B cell (primary cell): ENCODE measurements around the gene SAPCD2. TPM values are rescaled to one million over a fixed set of nuclear protein-coding genes. Genes with fewer than 3 reads are reported as not detected.

Source experiments
- ATAC-seq: fragments of 200-7000 bp; cut with Tn5 transposase; one replicate; pipeline ENCODE4 v1.10.0; 2021; ENCODE audit warnings: low read depth, mild to moderate bottlenecking, moderate number of reproducible peaks, moderate library complexity
- CTCF ChIA-PET: fragments of 350-600 bp; sonication (Branson Sonifier 250); formaldehyde crosslinking; loops from one replicate; lab custom pipeline; 2021; ENCODE audit warnings: antibody characterized with exemption, inconsistent platforms; lab: Charles Lee
- POLR2A ChIA-PET: fragments of 350-600 bp; sonication (Branson Sonifier 250); formaldehyde crosslinking; loops from one replicate; lab custom pipeline; 2021; ENCODE audit warnings: antibody characterized with exemption; lab: Charles Lee
- DNase-seq: peaks from one replicate; pipeline ENCODE4 v3.0.0; 2013
- H2AFZ ChIP-seq: 2 replicates; pipeline ENCODE4 v1.6.1; 2012; ENCODE audit warnings: mild to moderate bottlenecking, low read depth, low read length; ENCODE audit not compliant: insufficient read depth, poor library complexity, severe bottlenecking
- H3K27ac ChIP-seq, 2 donors: 1 replicate in 1 of 2; 2 replicates in 1 of 2; pipeline ENCODE4 v1.5.1; 2012 to 2013; ENCODE audit warnings: low read length in 2 of 2, mild to moderate bottlenecking in 2 of 2, moderate library complexity in 1 of 2
- H3K27me3 ChIP-seq, 4 experiments: fragments of 200-600 bp in 1 of 4; sonication (generic) in 1 of 4; replicated peaks in 1 of 4; 1 replicate in 2 of 4; 2 replicates in 2 of 4; pipeline versions ENCODE4 v1.6.1 to v1.7.0; 2013 to 2016; ENCODE audit warnings: low read length in 3 of 4, mild to moderate bottlenecking in 2 of 4, mixed read lengths in 1 of 4, moderate library complexity in 1 of 4; ENCODE audit not compliant: insufficient read depth in 4 of 4, control insufficient read depth in 3 of 4; ENCODE audit errors: control extremely low read depth in 1 of 4
- H3K36me3 ChIP-seq, 2 experiments: replicated peaks in 1 of 2; 1 replicate in 1 of 2; 2 replicates in 1 of 2; pipeline versions ENCODE4 v1.6.1 to v1.7.1; 2013; ENCODE audit warnings: low read length in 1 of 2; ENCODE audit not compliant: insufficient read depth in 2 of 2, control insufficient read depth in 1 of 2; ENCODE audit errors: control extremely low read depth in 1 of 2, extremely low read depth in 1 of 2
- H3K4me1 ChIP-seq, 2 donors: fragments of 200-600 bp in 1 of 2; sonication (generic) in 1 of 2; 1 replicate in 1 of 2; 2 replicates in 1 of 2; pipeline versions ENCODE4 v1.5.1 to v1.6.1; 2013 to 2017; ENCODE audit warnings: low read length in 2 of 2; ENCODE audit not compliant: control insufficient read depth in 2 of 2, insufficient read depth in 2 of 2
- H3K4me2 ChIP-seq: replicated peaks from 2 replicates; pipeline ENCODE3; 2012; ENCODE audit warnings: mild to moderate bottlenecking, low read depth, low read length; ENCODE audit not compliant: poor library complexity, severe bottlenecking
- H3K4me3 ChIP-seq, 5 experiments: fragments of 200-600 bp in 1 of 5; sonication (generic) in 1 of 5; 1 replicate in 3 of 5; 2 replicates in 2 of 5; pipeline versions ENCODE4 v1.5.1 to v1.7.0; 2011 to 2016; ENCODE audit warnings: low read length in 4 of 5, mild to moderate bottlenecking in 4 of 5, low read depth in 2 of 5, control low read depth in 1 of 5, moderate library complexity in 1 of 5; ENCODE audit not compliant: insufficient read depth in 1 of 5; ENCODE audit errors: control extremely low read depth in 1 of 5, extremely low read depth in 1 of 5
- H3K79me2 ChIP-seq: fragments of 200-600 bp; sonication (generic); one replicate; pipeline ENCODE4 v1.6.0; 2016; ENCODE audit warnings: low read length; ENCODE audit not compliant: control insufficient read depth, insufficient read depth
- H3K9ac ChIP-seq: fragments of 200-600 bp; sonication (generic); 2 replicates; pipeline ENCODE4 v1.6.1; 2017; ENCODE audit warnings: mild to moderate bottlenecking, low read length, moderate library complexity
- H3K9me3 ChIP-seq, 3 donors: one replicate each; pipeline versions ENCODE4 v1.6.1 to v1.7.1; 2013; ENCODE audit warnings: low read length in 2 of 3; ENCODE audit not compliant: control insufficient read depth in 2 of 3, insufficient read depth in 1 of 3; ENCODE audit errors: control extremely low read depth in 1 of 3
- H4K20me1 ChIP-seq: 2 replicates; pipeline ENCODE4 v1.6.0; 2012; ENCODE audit warnings: mild to moderate bottlenecking, low read length; ENCODE audit not compliant: insufficient read depth, control insufficient read depth, poor library complexity, severe bottlenecking
- H3K27ac Mint-ChIP-seq: one replicate; pipeline ENCODE4 v1.8.0; 2021; ENCODE audit warnings: mixed read lengths
- H3K27me3 Mint-ChIP-seq: one replicate; pipeline ENCODE4 v1.8.0; 2021; ENCODE audit warnings: mixed read lengths
- H3K4me1 Mint-ChIP-seq: one replicate; pipeline ENCODE4 v1.8.0; 2021; ENCODE audit warnings: mixed read lengths
- H3K4me3 Mint-ChIP-seq: one replicate; pipeline ENCODE4 v1.8.0; 2021; ENCODE audit warnings: mixed read lengths
- H3K9me3 Mint-ChIP-seq: one replicate; pipeline ENCODE4 v1.8.0; 2022; ENCODE audit warnings: mixed read lengths; ENCODE audit not compliant: insufficient read depth
- CTCF ChIP-seq: fragments of 200-600 bp; IDR thresholded peaks from one replicate; pipeline ENCODE4 v1.8.0; 2022; ENCODE audit warnings: antibody characterized with exemption, mild to moderate bottlenecking
- EZH2 ChIP-seq: IDR thresholded peaks from 2 replicates; pipeline ENCODE4 v1.6.1; 2012; ENCODE audit warnings: borderline replicate concordance, low read depth, mild to moderate bottlenecking, moderate library complexity, low read length; ENCODE audit not compliant: insufficient read depth, poor library complexity, severe bottlenecking
- WGBS: methylation state at CpG from one replicate; pipeline ENCODE4 v1.1.5; 2013; ENCODE audit warnings: missing lambda C conversion rate; ENCODE audit not compliant: insufficient coverage; 5-methylcytosine and 5-hydroxymethylcytosine counted together
- intact Hi-C: fragments of 100-400 bp; cut with micrococcal nuclease; formaldehyde crosslinking; loops from one replicate; pipeline ENCODE4 v1.10.0; 2022
- polyA plus RNA-seq: library from polyadenylated mRNA; depleted of rRNA; stranded (reverse); fragments of >200 nt; gene quantifications from 2 replicates; pipeline ENCODE4 v1.2.3, GENCODE V29; 2012
- total RNA-seq, 2 donors: library from RNA; stranded (reverse); fragments of 120-200 nt in 1 of 2; gene quantifications; 1 replicate in 1 of 2; 2 replicates in 1 of 2; pipeline versions ENCODE4 v1.2.3 to v1.2.4, GENCODE V29; 2013 to 2022

SAPCD2 gene
- total and polyA plus RNA-seq, 2 donors (not counting 1 experiment from before 2014, with no cell fraction given): 0.39 to 0.69 TPM

DNA sequence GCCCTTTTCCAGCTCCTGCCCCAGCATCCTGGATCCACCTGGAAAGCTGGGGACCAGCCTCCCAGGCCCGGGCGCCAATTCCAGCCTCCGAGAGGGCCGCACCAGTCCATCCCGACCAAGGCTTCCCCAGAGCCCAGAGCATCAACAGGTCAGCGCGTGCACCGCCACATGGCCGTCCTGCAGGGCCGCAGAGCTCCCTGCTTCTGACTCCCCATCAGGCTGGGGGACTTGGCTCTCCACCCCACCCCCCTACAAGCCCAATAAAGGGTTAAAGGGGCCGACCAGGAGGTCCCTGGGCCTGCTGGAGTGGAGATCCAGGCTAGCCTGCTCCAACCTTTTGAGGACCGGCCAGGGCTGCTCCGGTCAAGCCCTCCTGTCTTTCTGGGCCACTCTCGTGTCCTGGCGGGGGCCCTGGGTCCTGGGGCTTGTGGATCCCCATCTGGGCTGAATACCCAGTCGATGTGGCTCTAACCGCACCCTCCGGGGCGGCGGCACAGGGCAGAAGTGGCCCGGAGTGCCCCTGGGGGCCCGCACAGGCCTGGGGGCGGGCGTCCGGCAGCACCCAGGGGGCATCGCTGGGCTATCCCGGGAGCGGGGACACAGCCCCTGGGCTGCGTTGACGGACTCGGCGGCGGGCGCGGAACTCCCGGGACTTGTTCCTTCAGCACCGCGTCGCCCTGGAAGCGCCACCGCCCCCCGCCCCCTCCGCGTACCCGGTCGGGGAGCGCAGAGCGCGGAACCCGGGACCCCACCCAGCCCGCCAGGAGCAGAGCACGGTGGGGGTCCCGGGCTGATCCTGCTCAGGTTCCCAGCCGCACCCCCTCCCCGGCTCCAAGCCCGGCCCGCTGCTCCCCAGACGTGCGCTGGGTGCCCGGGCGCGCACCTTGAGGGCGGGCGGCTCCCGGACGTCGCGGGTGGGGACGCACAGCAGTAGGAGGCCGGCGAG, 17.1 kb downstream of the SAPCD2 start:
- Histone ChIP-seq H3K27ac (no peak overlapping the region), H3K27me3 (peaks cover 0 to 59% (median 32%) of the 10 kb centered on the region in 4 experiments), H3K79me2 (no peaks in the 10 kb centered on the region), H3K4me1 (peaks cover 14 to 15% of the 10 kb centered on the region in 2 donors), H2AFZ (peak overlapping the region; percentile 58), H4K20me1 (no peaks in the 10 kb centered on the region), H3K4me2 (peak overlapping the region; percentile 94), H3K9me3 (peaks cover 0 to 20% (median 0%) of the 10 kb centered on the region in 3 donors), H3K9ac (peak overlapping the region; percentile 42), H3K4me3 (peak overlapping the region in 3 of 5 experiments; percentile 30 to 44 (median 41)), H3K36me3 (no peaks in the 10 kb centered on the region)
- ChIA-PET CTCF (interaction anchor here (0.8 to 1.5 kb wide), 4 partner anchors 8 to 17 kb away, joined by 3 to 6 read pairs (median 4); no protein-coding TSS in a partner anchor), POLR2A (interaction anchor here (0.8 to 1.0 kb wide), 2 partner anchors 24 to 189 kb away, joined by 3 to 4 read pairs; no protein-coding TSS in a partner anchor)
- peak; percentile 64 for TF ChIP-seq EZH2
- TF ChIP-seq CTCF: no peak
- no peak overlapping the region for H3K27ac Mint-ChIP-seq
- H3K4me1 Mint-ChIP-seq: peaks cover 4% of the 10 kb centered on the region
- peak; percentile 46 for DNase-seq
- H3K27me3 Mint-ChIP-seq: peaks cover 13% of the 10 kb centered on the region
- H3K9me3 Mint-ChIP-seq: no peaks in the 10 kb centered on the region
- intact Hi-C loops: no loop called here
- no peak for ATAC-seq
- 11% methylated on average over 70 of the region's 71 CpGs for WGBS
- H3K4me3 Mint-ChIP-seq: peak overlapping the region; percentile 13
